ENCODE results near the gene APP.

APP gene

DNA sequence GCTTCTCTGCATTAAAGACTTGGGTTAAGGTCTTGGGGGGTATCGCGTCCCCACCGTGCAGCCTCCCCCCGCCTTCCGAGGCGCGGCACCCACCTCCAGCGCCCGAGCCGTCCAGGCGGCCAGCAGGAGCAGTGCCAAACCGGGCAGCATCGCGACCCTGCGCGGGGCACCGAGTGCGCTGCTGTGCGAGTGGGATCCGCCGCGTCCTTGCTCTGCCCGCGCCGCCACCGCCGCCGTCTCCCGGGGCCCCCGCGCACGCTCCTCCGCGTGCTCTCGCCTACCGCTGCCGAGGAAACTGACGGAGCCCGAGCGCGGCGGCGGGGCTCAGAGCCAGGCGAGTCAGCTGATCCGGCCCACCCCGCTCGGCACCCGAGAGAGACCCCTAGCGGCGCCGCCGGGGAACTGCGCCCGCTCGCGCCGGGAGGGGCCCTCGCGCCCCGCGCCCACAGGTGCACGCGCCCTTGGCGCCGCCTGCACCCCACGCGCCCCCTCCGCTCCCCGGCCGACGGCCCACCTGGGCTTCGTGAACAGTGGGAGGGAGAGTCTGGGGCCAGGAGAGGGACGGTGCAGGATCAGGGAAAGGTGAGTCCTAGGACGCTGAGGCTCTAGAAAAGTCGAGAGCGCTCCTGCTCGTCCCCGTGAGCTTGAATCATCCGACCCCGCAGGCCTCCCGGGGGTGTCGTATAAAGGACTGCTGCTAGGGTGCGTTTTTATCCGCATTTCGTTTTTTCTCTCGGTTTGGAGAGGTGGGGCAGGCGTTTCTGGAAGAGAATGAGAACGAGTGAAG, at the start of gene APP:
TSS of gene APP (minus strand) at position 300 of the 787 bp plus-strand sequence. CDS start at position 150, 150 bp downstream.
- DNase-seq (ENCODE audit: low read depth) = no peak

DNA sequence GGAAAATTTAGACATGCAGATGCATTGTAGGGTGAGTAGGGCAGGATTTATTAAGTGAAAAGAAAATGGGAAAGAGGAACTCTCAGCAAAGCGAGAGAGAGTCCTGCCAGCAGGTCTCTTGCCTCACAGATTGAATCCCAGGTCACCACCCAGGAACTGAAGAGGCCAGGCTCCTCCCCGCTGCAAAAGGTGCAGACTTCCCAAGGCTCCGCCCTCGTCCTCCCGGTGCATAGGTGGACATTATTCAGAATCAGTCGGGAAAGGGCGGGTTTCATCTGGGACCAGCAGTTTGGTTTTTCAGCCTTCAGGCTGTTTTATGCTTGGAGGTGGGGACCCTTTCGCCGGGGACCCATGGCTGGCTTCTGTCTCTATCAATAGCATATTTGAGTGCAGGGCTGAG, 41.6 kb upstream of the APP start:
- DNase-seq (ENCODE audit: low read depth) = no peak

DNA sequence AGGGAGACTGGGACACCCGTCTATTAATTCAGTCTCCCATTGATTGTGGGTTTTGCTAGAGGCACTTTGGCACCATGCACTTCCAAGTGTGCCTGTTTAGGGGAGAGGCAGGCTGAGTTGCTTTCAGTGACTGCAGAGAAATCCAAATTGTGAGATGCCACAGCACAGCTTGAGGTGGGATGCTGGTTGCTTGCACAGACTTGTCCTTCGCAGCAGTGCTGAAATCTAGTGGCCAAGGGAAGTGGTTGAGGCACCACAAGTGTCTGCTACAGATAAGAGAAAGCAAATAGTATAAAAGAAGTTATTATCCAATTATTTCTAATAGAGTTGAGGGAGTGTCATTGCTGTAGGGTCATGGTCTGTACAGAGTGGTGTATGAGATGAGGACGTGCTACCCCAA, 40.0 kb upstream of the APP start:
- DNase-seq (ENCODE audit: low read depth) = no peak

DNA sequence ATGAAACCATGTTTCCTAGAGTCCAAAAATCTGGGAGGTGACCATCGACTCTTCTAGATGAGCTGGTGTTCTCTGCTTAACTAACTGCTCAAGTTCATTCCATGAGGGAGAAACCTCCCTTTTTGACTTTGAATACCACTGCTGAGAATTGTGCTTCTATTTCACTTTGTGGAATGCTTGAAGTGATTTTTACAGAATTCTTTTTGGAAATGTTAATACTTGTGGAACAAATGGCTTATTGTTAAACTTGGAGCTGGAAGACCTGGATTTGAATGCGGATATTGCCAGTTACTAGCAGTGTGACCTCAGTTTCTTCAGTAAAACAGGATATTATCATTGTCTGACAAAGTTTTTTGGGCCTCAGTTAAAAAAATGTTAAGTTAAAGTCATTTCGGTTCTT, 36.5 kb upstream of the APP start:
- DNase-seq (ENCODE audit: low read depth) = no peak

DNA sequence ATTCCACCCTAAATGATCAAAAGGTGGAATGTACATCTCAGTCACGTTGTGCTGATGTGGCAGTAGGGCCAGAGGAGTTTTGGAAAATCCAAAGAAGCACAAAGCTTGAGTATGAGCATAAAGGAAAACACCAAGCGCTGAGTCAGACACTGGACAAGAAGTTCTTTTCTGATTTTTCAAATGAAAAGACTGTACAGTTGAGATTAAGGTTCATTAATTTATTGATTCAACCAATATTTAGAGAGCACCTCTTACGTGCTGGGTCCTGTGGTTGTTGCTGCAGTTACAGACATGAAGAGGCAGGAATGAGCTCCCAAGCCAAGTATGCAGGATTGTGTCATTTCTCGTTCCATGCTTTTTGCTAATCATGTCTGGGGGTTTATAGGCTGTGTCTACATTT, 28.9 kb upstream of the APP start:
- no peak for DNase-seq (ENCODE audit: low read depth)

DNA sequence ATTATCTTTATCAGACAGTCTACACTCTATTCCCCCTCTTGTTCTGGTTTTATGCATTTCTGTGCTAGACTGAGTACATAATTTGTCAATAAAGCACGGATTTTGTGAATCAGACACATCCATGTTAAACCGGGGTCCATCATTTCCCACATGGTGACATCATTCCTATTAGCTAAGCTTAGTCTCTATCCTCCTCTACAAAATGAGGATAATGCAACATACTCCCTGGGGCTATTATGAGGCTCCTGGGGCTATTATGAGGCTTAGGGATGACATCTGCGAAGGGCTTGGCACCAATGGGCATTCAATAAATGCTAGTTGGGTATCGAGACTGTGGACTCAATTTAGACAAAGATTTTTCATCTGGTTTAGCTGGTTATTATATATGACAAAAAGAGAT, 25.1 kb upstream of the APP start:
- no peak for DNase-seq (ENCODE audit: low read depth)

DNA sequence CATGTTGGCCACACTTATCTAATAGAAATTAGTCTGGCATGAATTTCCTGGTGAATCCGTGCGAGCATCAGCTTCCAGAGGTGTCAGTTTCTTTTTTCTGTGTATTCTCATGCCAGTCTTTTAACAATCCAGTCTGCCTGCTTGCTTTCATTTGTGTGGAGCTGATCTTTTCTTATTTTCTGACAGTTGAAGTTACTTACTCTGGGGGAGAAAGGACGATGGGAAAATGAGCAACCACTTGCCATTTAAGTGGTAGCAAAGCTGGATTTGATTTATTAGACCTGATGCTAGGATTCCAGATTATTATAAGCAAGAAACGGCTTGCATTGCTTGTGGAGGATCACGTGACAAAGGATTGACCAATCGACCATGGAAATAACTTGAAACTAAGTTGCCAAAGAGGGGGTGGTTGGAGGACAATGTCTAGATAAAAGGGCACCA, 24.3 kb upstream of the APP start:
- no peak for DNase-seq (ENCODE audit: low read depth)

DNA sequence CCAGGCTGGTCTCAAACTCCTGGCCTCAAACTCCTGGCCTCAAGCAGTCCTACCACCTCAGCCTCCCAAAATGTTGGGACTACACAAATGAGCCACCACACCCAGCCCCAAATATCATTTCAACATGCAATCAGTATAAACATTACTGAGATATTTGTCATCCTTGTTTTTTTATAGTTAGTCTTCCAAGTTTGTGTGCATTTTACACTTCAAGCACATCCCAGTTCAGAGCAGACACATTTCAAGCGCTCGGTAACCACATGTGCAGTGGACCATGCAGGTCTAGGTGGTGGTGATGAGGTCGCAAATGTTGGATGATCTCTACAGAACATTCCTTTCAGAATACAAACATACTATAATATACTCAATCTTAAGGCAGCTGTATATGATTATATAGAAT, 23.8 kb upstream of the APP start:
- no peak for DNase-seq (ENCODE audit: low read depth)

DNA sequence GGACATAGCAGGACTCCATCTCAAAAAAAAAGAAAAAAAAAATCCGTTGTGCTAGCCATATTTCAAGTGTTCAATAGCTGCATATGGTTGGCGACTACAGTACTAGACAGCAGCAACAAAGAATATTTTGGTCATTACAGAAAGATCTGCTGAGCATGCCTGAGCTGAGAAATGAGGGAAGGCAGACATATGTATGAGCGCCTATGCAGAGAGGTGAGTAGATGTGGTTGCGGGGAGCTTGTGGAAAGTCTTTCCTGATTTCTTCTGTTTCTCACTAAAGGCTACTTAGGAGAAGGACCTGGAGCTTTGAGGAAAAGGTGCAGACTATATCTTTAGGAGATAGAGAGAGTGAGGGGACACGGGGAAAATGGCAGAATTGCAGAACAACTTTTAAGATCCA, 21.0 kb upstream of the APP start:
- no peak for DNase-seq (ENCODE audit: low read depth)

DNA sequence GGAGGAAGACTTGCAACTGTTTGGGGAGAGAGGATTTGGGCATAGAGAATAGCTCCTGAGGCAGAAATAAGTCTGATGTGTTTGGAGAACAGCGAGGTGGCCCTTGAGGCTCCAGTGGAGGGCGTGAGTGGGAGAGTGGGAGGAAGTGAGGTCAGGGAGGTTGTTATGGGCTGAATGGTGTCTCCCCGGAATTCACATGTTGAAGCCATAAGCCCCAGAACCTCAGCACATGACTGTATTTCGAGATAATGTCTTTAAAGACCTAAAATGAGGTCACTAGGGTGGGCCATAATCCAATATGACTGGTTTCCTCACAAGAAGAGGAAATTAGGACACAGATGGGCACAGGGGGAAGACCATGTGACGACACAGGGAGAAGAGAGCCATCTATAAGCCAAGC, 17.9 kb upstream of the APP start:
- no peak for DNase-seq (ENCODE audit: low read depth)

DNA sequence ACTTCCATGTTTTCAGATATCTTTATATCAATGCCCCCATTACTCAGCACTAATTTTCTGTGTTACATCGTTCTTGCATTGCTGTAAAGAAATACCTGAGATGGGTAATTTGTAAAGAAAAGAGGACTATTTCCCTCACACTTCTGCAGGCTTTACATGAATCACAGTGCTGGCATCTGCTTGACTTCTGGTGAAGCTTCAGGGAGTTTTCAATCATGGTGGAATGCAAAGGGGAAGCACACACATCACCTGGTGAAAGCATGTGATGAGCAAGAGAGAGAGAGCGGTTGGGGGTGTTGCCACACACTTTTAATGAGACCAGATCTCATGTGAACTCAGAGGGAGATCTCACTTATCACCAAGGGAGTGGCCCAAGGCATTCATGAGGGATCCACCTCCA, 14.9 kb upstream of the APP start:
- no peak for DNase-seq (ENCODE audit: low read depth)

DNA sequence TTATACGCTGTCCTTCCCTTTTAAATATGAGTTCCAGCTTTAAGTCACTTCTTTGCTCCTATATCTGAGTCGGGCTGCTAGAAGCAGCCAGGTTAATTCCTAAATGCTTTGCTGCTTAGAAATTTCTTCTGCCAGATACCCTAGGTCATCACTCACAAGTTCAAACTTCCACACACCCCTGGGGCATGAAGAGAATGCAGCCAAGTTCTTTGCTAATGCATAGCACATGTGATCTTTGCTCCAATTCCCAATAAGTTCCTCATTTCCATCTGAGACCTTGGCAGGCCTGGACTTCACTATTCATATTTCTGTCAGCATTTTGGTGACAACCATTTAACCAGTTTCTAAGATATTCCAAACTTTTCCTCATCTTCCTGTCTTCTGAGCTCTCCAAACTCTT, 14.5 kb upstream of the APP start:
- DNase-seq (ENCODE audit: low read depth) = no peak

DNA sequence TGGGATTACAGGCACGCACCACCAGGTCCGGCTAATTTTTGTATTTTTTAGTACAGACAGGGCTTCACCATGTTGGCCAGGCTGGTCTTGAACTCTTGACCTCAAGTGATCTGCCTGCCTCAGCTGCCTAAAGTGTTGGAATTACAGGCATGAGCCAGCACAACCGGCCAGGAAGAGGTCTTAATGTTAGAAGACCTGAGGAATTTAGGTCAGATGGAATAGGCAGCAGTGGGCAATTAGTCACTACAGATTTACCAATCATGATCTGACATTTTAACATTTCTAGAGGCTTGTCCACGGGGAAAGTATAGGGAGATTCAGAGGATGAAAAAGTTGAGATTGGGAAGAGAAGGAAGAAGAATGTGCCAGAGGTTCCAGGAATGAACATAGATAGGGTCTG, 8.9 kb upstream of the APP start:
- DNase-seq (ENCODE audit: low read depth) = no peak

DNA sequence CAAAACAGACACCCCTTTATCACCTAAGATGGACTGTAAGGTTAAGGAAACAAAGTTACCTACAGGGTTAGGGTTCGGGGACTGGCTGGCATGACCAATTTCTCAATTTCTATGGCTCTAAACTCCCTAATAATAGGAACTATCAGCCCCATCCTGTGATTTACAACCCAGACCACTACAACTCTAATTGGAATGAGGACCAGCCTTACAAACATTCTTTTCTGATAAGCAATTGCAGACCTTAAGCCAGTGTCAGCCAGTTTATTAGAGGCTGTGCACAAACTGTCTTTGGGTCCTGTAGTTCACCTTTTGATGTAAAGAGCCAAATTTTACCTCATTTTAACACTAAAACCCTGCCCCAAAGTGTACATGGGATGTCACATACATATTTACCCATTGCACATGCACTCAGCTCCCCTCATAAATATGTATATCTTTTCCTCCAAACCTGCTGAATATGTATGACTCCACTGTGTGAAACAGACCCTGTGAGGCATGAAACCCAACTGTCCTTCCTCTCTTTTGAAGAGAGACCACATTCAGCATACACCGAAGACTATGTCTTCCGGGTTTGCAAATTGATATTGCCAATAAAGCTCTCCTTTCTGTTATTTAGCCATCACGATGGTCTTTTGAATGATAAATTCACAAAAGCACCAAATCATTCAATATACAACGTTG, 7.3 kb upstream of the APP start:
- no peak for DNase-seq (ENCODE audit: low read depth)

DNA sequence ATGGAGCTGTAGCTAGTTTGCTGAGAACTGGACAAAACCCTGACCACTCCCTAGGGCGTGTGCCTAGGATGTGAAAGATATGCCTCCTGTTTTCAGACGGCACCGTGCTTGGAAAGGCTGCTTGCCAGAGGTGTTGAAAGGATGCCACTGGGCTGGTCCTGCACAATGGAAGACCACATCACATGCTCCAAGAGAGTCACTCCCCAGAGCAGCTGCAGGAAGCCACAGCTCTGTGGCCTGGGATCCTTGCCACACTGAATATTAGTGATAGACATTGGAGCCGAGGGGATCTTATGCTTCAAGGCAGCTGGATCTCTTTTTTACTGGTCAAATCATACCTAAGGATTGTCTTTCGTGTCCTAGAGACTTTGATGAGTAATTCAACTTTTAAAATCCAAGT, 6.6 kb upstream of the APP start:
- no peak for DNase-seq (ENCODE audit: low read depth)

DNA sequence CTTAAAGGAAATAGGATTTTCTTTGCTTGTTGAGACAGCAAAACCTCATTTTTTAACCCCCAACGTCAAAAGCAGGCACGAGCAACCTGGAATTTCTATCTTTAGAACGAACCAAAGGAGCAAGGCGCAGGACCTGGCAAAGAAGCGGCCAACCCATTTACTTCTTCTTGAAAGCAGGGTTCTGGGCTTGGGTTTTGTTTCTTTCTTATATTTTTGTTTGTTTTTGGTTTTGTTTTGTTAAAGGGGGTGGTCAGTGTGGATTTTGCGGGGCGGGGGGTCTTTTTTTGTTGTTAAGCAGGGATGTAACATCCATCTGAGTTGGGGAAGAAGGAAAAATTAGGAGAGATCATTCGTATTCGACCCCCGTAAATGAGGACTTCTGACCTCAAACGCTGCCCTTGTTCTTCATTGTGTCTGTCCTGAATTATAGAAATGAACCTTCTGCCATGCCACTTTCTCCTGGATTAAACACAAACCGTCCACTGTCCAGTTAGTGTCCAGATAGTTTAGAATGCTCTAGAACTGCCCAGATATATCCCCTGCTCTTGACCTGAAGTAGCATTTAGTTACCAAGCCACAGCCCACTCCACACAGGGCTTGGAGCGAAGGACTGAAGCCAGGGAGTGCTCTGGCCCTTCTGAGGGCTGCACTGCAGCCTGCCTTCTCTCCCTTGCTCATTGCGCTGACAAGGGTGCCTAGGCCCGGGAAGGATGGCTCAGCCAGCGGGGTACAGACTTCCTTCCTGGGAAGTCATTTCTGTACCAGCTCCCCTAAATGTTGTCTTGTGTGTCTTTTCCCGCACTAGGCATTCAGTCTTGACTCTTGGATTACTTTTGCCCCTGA, 909 bp upstream of the APP start:
- no peak for DNase-seq (ENCODE audit: low read depth)

DNA sequence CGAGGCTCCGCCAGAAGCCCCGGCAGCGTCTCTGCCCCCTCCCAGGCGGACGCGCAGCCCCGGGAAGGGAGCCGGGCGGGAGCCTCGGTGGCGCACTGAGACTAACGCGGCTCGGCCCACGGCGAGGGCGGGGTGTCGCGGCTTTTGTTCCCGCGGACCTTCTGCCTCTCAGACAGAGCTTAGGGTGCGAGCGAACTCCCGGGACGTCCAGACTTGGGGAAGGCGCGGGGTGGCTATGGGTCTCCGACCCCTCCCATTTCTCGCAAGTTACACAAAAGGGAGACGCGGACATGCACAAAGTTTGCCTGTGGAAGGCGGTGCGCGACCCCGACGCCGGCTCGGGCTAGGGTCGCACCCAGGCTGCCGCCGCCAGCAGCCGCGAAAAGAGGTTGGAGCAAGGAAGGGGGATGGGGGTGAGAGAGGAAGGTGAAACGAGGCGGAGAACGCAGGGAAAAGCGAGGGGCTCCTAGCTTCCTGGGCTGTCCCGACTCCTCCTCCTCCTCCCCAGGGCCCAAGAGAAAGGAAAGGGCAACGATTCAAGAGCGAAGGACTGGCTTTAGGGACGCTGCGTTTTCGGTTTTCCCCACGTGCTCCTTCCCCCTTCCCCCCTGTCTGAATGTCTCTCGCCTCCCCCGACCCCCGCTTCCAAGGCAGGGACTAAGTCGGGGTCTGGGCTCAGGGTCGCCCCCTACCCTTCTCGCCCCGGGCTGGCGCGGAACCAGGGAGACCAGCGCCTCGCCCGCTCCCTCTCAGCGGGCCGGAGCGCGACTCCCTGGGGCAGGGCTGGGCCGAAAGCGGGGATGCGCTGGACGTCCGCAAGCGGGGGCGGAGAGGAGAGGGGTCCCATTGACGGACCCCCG, 729 bp downstream of the APP start:
- DNase-seq (ENCODE audit: low read depth) = no peak

DNA sequence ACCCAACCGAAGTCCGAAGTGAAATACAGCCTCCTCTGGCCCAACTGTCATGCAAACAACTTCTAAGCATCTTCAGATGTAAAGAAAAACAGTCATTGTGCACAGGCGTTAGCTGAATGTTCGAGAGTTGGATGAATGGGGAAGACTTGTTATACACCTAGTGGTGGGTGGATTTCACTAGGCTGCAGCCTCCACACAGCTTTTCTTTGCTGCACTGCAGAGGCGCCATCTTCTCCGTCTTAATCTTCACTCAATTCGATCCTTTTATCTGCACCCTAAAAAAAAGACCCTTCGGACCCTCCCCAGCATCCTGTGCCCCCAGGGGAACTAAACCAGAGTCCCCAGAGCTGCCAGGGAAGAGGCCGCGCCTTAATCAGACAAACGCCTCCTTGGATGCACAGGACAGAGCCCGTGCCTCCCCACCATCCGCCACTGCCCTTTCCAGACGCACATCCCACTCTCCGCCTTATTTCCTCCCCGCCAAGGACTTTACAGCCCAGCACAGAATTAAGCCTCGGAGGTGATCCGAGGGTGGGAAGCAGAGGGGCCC, 1.4 kb downstream of the APP start:
- DNase-seq (ENCODE audit: low read depth) = no peak

DNA sequence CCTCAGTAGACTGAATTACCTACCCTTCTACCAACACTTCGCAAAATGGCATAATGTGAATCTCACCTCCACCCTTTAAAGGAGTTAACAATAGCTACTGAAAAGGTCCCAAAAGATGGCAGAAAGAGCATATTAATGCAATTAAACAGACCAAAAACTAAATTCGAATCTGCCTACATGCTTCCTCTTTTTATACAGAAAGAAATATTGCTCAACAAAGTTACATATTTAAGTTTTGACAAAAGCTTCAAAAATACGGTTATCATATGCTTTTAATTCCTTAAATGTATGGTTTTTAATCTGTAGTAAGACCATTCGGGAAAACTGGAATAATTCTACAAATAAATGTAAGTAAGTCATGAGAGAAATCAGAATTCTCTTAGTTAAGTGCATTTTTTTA, 2.2 kb downstream of the APP start:
- no peak for DNase-seq (ENCODE audit: low read depth)

DNA sequence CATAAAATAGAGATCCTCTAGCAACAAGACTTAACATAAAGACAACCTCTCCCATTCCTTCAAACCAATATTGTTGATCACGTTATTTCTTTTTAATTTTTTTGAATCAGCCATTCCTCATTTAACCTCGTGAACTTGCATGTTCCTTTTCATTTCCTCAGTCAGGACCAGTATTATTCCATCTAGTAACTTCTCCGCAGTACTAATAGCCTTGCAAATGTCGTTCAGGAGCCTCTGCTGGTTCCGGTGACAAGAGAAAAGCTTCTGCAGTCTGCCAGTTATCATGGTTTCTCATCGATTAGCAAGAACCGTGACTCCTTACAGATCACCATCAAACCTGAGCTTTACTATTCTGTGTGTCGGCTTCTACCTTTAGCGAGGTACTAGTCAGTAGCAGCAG, 3.0 kb downstream of the APP start:
- no peak for DNase-seq (ENCODE audit: low read depth)

DNA sequence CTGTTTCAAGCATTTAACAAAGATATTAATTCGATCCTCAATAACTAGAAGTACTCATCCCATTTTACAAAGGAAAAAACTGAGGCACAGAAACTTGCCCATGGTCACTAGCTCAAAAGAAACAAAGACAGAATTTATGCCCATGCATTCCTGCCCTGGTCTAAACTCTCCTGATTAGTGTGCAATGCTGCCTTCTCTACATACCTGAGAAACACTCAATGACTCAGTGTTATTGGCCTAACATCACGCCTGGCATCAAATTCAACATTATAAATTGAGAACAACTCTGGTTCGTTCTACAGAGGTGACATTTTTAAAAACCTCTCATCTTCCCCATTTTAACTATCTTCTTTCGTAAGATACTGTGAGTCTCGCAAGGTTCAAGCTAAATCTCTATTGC, 5.2 kb downstream of the APP start:
- DNase-seq (ENCODE audit: low read depth) = no peak

DNA sequence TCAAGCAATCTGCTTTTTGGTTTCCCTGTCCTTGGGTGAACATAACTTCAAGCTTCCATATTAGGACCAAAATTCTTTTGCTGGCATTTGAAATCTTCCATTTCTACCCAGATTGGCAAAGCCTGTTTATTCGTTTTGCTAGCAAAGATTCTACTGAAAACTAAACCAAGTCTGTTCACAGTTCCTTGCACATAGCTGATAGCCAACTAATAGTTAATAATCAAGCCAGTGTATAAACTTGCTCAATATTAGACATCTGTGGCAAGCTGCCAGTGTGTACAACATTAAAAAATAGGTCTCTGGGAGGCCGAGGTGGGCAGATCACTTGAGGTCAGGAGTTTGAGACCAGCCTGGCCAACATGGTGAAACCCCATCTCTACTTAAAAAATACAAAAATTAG, 6.3 kb downstream of the APP start:
- DNase-seq (ENCODE audit: low read depth) = no peak
